ENCODE data around the gene KIF9.
"Not testable (repeated sequence)": the region's sequence is repeated elsewhere in the genome, so short reads cannot be mapped to it uniquely, and the experiment has no call there.

Gene KIF9

GRCh38 chr3:47180011-47180410 is 102.6 kb downstream of the KIF9 start:
- not testable (repeated sequence) for DNase-seq

Measured in Kasumi-1 (cell line).